HCT116 (cell line): ENCODE data around the gene MCOLN1. TPM values are rescaled to one million over a fixed set of nuclear protein-coding genes. Genes with fewer than 3 reads are reported as not detected.

Experiments
- ATAC-seq: fragments of 200-7000 bp; cut with Tn5 transposase; 2 replicates; pipeline ENCODE4 v1.9.1; 2020; ENCODE audit warnings: mild to moderate bottlenecking, moderate library complexity
- BruUV-seq: library from RNA; stranded (reverse); fragments of 400-500 nt; replicated peaks from 2 replicates; lab custom pipeline; 2021; lab: Mats Ljungman, UMichigan
- CTCF ChIA-PET: fragments of 300-600 bp; sonication (Branson Sonifier 250); formaldehyde crosslinking; loops from one replicate; lab custom pipeline; 2021; ENCODE audit warnings: antibody characterized with exemption; lab: Charles Lee
- POLR2A ChIA-PET: fragments of 300-600, 350-600 bp; sonication (Branson Sonifier 250); formaldehyde crosslinking; loops from one replicate; lab custom pipeline; 2021; ENCODE audit warnings: antibody characterized with exemption; lab: Charles Lee
- RAD21 ChIA-PET, 2 experiments: fragments of 300-600 bp; sonication (Branson Sonifier 250); formaldehyde crosslinking; loops; one replicate each; lab custom pipeline; 2023; ENCODE audit warnings: low total read pairs in 2 of 2; ENCODE audit not compliant: uncharacterized antibody in 2 of 2, unreplicated experiment in 2 of 2, low non-redundant PET in 1 of 2; lab: Charles Lee
- DNase-seq: peaks from one replicate; pipeline ENCODE4 v3.0.0-alpha.2; 2010; ENCODE audit warnings: low read depth, low spot score
- H2AFZ ChIP-seq: fragments of 200-600 bp; shearing (Covaris generic), sonication (generic); 2 replicates; pipeline ENCODE4 v1.6.1; 2017; ENCODE audit warnings: low read depth, mixed run types, mixed read lengths, antibody characterized with exemption, low read length; ENCODE audit not compliant: poor library complexity, severe bottlenecking
- H3K27ac ChIP-seq: 2 replicates; pipeline ENCODE4 v1.5.1; 2012; ENCODE audit warnings: low read depth, low read length
- H3K27me3 ChIP-seq: fragments of 200-600 bp; sonication (generic); 2 replicates; pipeline ENCODE4 v1.6.1; 2016; ENCODE audit warnings: mixed run types, low read length, mixed read lengths; ENCODE audit not compliant: insufficient read depth
- H3K36me3 ChIP-seq, 2 experiments: fragments of 200-500 bp in 1 of 2; fragments of 200-600 bp in 1 of 2; sonication (Bioruptor generic) in 1 of 2; sonication (generic) in 1 of 2; 2 replicates each; pipeline versions ENCODE4 v1.5.1 to v1.6.1; 2014 to 2016; ENCODE audit warnings: low read length in 2 of 2, inconsistent platforms in 1 of 2, mixed read lengths in 1 of 2, mixed run types in 1 of 2; ENCODE audit not compliant: insufficient read depth in 2 of 2, control insufficient read depth in 1 of 2
- H3K4me1 ChIP-seq, 2 experiments: fragments of 200-600 bp in 1 of 2; sonication (generic) in 1 of 2; 2 replicates each; pipeline versions ENCODE4 v1.5.1 to v1.6.1; 2012 to 2017; ENCODE audit warnings: low read length in 2 of 2, inconsistent platforms in 1 of 2, mild to moderate bottlenecking in 1 of 2, mixed read lengths in 1 of 2, mixed run types in 1 of 2, moderate library complexity in 1 of 2; ENCODE audit not compliant: insufficient read depth in 2 of 2, control insufficient read depth in 1 of 2
- H3K4me2 ChIP-seq: fragments of 200-600 bp; sonication (generic); 2 replicates; pipeline ENCODE4 v1.6.1; 2017; ENCODE audit warnings: mixed run types, low read length, mixed read lengths
- H3K4me3 ChIP-seq, 2 experiments: fragments of 200-600 bp in 1 of 2; sonication (generic) in 1 of 2; replicated peaks in 1 of 2; 2 replicates each; pipeline ENCODE4 v1.5.1; 2011 to 2016; ENCODE audit warnings: low read length in 2 of 2, control low read depth in 1 of 2, low read depth in 1 of 2, mild to moderate bottlenecking in 1 of 2, mixed read lengths in 1 of 2, mixed run types in 1 of 2
- H3K79me2 ChIP-seq: fragments of 200-600 bp; sonication (generic); 2 replicates; pipeline ENCODE4 v1.6.1; 2017; ENCODE audit warnings: mild to moderate bottlenecking, mixed run types, low read length, moderate library complexity, mixed read lengths; ENCODE audit not compliant: insufficient read depth
- H3K9ac ChIP-seq: fragments of 200-600 bp; sonication (generic); 2 replicates; pipeline ENCODE4 v1.6.1; 2016; ENCODE audit warnings: low read length, mixed read lengths
- H3K9me2 ChIP-seq: fragments of 200-600 bp; sonication (generic), shearing (Covaris generic); 2 replicates; pipeline ENCODE4 v1.6.1; 2017; ENCODE audit warnings: mixed run types, mild to moderate bottlenecking, moderate library complexity; ENCODE audit not compliant: insufficient read depth
- H3K9me3 ChIP-seq, 2 experiments: fragments of 200-500 bp in 1 of 2; fragments of 200-600 bp in 1 of 2; sonication (Bioruptor generic) in 1 of 2; sonication (generic) in 1 of 2; 2 replicates each; pipeline ENCODE4 v1.6.1; 2014 to 2017; ENCODE audit warnings: low read length in 2 of 2, mixed read lengths in 2 of 2, inconsistent platforms in 1 of 2, low read depth in 1 of 2, mild to moderate bottlenecking in 1 of 2, mixed run types in 1 of 2, moderate library complexity in 1 of 2; ENCODE audit not compliant: control insufficient read depth in 1 of 2, insufficient read depth in 1 of 2
- H4K20me1 ChIP-seq: fragments of 200-600 bp; sonication (generic), shearing (Covaris generic); 2 replicates; pipeline ENCODE4 v1.6.1; 2017; ENCODE audit warnings: mixed run types, mild to moderate bottlenecking, moderate library complexity; ENCODE audit not compliant: insufficient read depth
- CBX3 ChIP-seq: IDR thresholded peaks from 2 replicates; pipeline ENCODE4 v1.6.1; 2012; ENCODE audit warnings: low read depth
- CEBPB ChIP-seq: IDR thresholded peaks from 2 replicates; pipeline ENCODE4 v1.6.1; 2012; ENCODE audit warnings: low read depth
- ELF1 ChIP-seq: IDR thresholded peaks from 2 replicates; pipeline ENCODE4 v1.6.1; 2012; ENCODE audit warnings: low read depth, borderline replicate concordance
- FOSL1 ChIP-seq: IDR thresholded peaks from 2 replicates; pipeline ENCODE4 v1.6.1; 2012; ENCODE audit warnings: low read depth
- JUND ChIP-seq: IDR thresholded peaks from 2 replicates; pipeline ENCODE4 v1.6.1; 2012
- POLR2A ChIP-seq: IDR thresholded peaks from 2 replicates; pipeline ENCODE4 v1.7.0; 2011; ENCODE audit warnings: borderline replicate concordance; ENCODE audit not compliant: insufficient read depth, insufficient read length; ENCODE audit errors: extremely low read depth
- RAD21 ChIP-seq: IDR thresholded peaks from 2 replicates; pipeline ENCODE4 v1.6.1; 2012; ENCODE audit warnings: low read depth, mild to moderate bottlenecking
- SP1 ChIP-seq: IDR thresholded peaks from 2 replicates; pipeline ENCODE4 v1.6.1; 2012; ENCODE audit warnings: low read depth
- intact Hi-C: fragments of 100-400 bp; cut with micrococcal nuclease; formaldehyde crosslinking; loops from 2 replicates; pipeline ENCODE4 v1.10.0; 2022
- total RNA-seq: library from RNA; stranded (reverse); gene quantifications from one replicate; pipeline ENCODE4 v1.2.1, GENCODE V29; 2021; ENCODE audit not compliant: unreplicated experiment
- TF ChIP-seq, protein P1 (sequence below), 3 experiments: fragments of 200-600 bp in 1 of 3; sonication (generic) in 1 of 3; IDR thresholded peaks in 2 of 3; conservative IDR thresholded peaks in 1 of 3; 2 replicates each; pipeline ENCODE4 v1.5.1; 2012 to 2017; ENCODE audit warnings: low read depth in 2 of 3, low read length in 2 of 3, antibody characterized with exemption in 1 of 3, borderline replicate concordance in 1 of 3, control low read depth in 1 of 3, mild to moderate bottlenecking in 1 of 3, mixed read lengths in 1 of 3, mixed run types in 1 of 3, moderate library complexity in 1 of 3; ENCODE audit not compliant: insufficient read depth in 1 of 3

Gene MCOLN1
- total RNA-seq, 1 experiment from 2014 or later = 19.1 TPM

DNA sequence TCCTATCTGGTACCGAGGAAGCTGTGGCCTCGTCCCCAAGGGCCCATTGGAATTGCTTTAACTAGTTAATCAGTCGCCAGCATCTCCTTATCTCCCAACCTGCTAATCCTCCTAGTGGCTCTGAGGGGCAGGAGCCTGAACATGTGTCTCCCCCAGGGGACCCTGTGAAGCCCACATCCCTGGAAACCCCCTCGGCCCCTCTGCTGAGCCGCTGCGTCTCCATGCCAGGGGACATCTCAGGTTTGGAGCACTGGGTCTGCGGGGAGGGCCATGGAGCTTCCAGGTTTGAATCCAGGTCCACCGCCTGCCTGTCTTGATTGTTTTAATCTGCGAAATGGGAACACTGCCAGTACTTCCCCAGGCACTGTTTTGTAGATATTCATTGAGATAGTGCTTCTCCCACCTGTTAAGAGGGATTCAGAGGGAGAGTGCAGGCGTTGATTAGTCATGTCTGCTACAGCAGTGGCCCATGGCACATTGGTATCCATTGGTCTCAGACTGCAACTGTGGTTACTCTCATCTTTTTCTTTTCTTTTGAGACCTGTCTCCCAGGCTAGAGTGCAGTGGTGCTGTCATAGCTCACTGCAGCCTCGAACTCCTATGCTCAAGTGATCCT lies 19.5 kb downstream of the MCOLN1 start:
- POLR2A ChIA-PET = no interaction called here
- no peaks in the 10 kb centered on the region for H3K9me3 ChIP-seq
- peaks cover 0 to 9% of the 10 kb centered on the region in 2 experiments; a peak in 2 of 4 replicates for H3K4me1 ChIP-seq
- no peaks in the 10 kb centered on the region for H4K20me1 ChIP-seq
- H3K9ac ChIP-seq = no peak overlapping the region
- ATAC-seq = no peak
- H3K4me2 ChIP-seq = peak overlapping the region; percentile 33; the same call in 1 of the 2 replicates
- peaks cover 10 to 32% of the 10 kb centered on the region in 2 experiments for H3K36me3 ChIP-seq
- CTCF ChIA-PET = interaction anchor here (1.0 kb wide), 1 partner anchor 26 kb away, joined by 4 read pairs; no protein-coding TSS in a partner anchor
- DNase-seq = no peak
- no peak overlapping the region for H3K4me3 ChIP-seq
- H2AFZ ChIP-seq = no peak overlapping the region
- RAD21 ChIA-PET = no interaction called here
- H3K27me3 ChIP-seq = no peaks in the 10 kb centered on the region
- H3K9me2 ChIP-seq = no peaks in the 10 kb centered on the region
- intact Hi-C loops = no loop called here
- peak overlapping the region; percentile 25; the same call in 1 of the 2 replicates for H3K27ac ChIP-seq
- BruUV-seq = no TSS peak
- no peaks in the 10 kb centered on the region for H3K79me2 ChIP-seq
- no peak for TF ChIP-seq SP1
- TF ChIP-seq JUND = no peak
- no peak for TF ChIP-seq CEBPB
- TF ChIP-seq POLR2A = no peak
- no peak for TF ChIP-seq ELF1
- TF ChIP-seq, protein P1, sequence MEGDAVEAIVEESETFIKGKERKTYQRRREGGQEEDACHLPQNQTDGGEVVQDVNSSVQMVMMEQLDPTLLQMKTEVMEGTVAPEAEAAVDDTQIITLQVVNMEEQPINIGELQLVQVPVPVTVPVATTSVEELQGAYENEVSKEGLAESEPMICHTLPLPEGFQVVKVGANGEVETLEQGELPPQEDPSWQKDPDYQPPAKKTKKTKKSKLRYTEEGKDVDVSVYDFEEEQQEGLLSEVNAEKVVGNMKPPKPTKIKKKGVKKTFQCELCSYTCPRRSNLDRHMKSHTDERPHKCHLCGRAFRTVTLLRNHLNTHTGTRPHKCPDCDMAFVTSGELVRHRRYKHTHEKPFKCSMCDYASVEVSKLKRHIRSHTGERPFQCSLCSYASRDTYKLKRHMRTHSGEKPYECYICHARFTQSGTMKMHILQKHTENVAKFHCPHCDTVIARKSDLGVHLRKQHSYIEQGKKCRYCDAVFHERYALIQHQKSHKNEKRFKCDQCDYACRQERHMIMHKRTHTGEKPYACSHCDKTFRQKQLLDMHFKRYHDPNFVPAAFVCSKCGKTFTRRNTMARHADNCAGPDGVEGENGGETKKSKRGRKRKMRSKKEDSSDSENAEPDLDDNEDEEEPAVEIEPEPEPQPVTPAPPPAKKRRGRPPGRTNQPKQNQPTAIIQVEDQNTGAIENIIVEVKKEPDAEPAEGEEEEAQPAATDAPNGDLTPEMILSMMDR (IDR thresholded peaks at IDR 0.05 in 2 of 3, conservative IDR thresholded peaks at IDR 0.05 in 1 of 3; ENCODE audit: borderline replicate concordance in 1 of 3, insufficient read depth in 1 of 3, low read depth in 2 of 3, low read length in 2 of 3) = no peak
- TF ChIP-seq CBX3 = no peak
- no peak for TF ChIP-seq RAD21
- no peak for TF ChIP-seq FOSL1
